ENCODE measurements around the gene ARMC5.

Gene ARMC5

GRCh38 chr16:31474173-31474714, 14.9 kb downstream of the ARMC5 start:
- H3K4me3 ChIP-seq (ENCODE audit: low read depth, low read length) = no peak overlapping the region
- TF ChIP-seq CTCF (IDR thresholded peaks at IDR 0.05; ENCODE audit: insufficient read depth, low read depth, low read length, missing control alignments) = no peak
- no peak for DNase-seq (ENCODE audit: low read depth)

- no peak overlapping the region for H3K4me3 ChIP-seq (ENCODE audit: low read depth, low read length)
- no peak for DNase-seq (ENCODE audit: low read depth)
- TF ChIP-seq CTCF (IDR thresholded peaks at IDR 0.05; ENCODE audit: insufficient read depth, low read depth, low read length, missing control alignments) = no peak
These were observed 15.8 kb downstream of the ARMC5 start for GRCh38 chr16:31474773-31475738.

- DNase-seq (ENCODE audit: low read depth) = no peak
- TF ChIP-seq CTCF (IDR thresholded peaks at IDR 0.05; ENCODE audit: insufficient read depth, low read depth, low read length, missing control alignments) = no peak
- no peak overlapping the region for H3K4me3 ChIP-seq (ENCODE audit: low read depth, low read length)
These were observed 16.6 kb downstream of the ARMC5 start for GRCh38 chr16:31475946-31476302.

- peak overlapping the region; percentile 44 for H3K4me3 ChIP-seq (ENCODE audit: low read depth, low read length)
- no peak for TF ChIP-seq CTCF (IDR thresholded peaks at IDR 0.05; ENCODE audit: insufficient read depth, low read depth, low read length, missing control alignments)
- peak; percentile 75 for DNase-seq (ENCODE audit: low read depth)
These were observed 17.3 kb downstream of the ARMC5 start for GRCh38 chr16:31476303-31477219.

GRCh38 chr16:31477220-31478216, 18.2 kb downstream of the ARMC5 start:
- DNase-seq (ENCODE audit: low read depth) = no peak
- TF ChIP-seq CTCF (IDR thresholded peaks at IDR 0.05; ENCODE audit: insufficient read depth, low read depth, low read length, missing control alignments) = no peak
- peak overlapping the region; percentile 44 for H3K4me3 ChIP-seq (ENCODE audit: low read depth, low read length)

- no peak overlapping the region for H3K4me3 ChIP-seq (ENCODE audit: low read depth, low read length)
- no peak for DNase-seq (ENCODE audit: low read depth)
- no peak for TF ChIP-seq CTCF (IDR thresholded peaks at IDR 0.05; ENCODE audit: insufficient read depth, low read depth, low read length, missing control alignments)
These were observed 19.7 kb downstream of the ARMC5 start for GRCh38 chr16:31478956-31479355.

Data from GM12865 (cell line).